Measurements from ENCODE around the gene GPX8.
A peak's percentile ranks its signal among the peaks of the same experiment; 100 is the strongest.

The GPX8 gene

GRCh38 chr5:55159763-55160492, at the start of gene GPX8:
TSS of gene GPX8 (plus strand) at chr5:55160171. CDS start at chr5:55160193, 22 bp downstream.
- peak; percentile 67 for DNase-seq

DNA sequence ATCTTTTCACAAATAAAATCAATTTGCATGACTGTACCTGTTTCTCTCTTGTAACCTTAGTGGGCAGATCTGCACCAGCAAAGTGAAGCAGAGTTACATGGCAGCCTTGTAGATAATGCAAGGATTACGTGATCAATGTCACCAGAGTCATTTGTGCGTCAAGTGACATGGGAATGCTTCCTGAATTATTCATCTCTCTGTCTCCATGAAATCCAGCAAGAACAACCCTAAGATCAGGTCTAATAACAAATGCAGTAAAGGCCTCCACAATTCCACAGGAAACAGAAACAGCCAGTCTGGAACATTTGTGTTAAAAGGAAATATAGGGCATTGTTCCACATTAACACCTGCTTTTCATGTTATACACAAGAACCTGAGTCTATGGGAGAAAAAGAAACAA, 49.8 kb upstream of the GPX8 start:
- no peak for DNase-seq

- no peak for DNase-seq
Measured at GRCh38 chr5:55113327-55113726, 46.6 kb upstream of the GPX8 start.

DNA sequence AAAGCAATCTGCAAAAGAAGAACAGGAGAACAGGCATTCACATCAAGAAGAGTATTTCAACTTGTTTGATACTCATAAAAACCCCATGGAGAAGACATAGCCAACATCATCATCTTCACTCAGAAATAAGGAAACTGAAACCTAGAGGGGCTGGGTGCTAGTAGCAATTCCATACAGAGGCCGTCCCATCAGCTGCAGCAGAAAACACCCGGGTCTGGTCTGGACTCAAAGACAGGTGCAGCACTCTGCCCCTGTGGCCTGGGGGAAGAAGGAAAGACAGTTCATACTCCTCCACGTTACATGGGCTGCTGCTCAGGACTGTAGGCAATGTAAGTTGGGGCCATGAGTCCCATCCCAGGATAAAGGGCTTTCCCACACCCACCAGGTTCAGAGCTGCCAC, 45.9 kb upstream of the GPX8 start:
- no peak for DNase-seq

GRCh38 chr5:55123365-55123764, 36.6 kb upstream of the GPX8 start:
- no peak for DNase-seq

DNA sequence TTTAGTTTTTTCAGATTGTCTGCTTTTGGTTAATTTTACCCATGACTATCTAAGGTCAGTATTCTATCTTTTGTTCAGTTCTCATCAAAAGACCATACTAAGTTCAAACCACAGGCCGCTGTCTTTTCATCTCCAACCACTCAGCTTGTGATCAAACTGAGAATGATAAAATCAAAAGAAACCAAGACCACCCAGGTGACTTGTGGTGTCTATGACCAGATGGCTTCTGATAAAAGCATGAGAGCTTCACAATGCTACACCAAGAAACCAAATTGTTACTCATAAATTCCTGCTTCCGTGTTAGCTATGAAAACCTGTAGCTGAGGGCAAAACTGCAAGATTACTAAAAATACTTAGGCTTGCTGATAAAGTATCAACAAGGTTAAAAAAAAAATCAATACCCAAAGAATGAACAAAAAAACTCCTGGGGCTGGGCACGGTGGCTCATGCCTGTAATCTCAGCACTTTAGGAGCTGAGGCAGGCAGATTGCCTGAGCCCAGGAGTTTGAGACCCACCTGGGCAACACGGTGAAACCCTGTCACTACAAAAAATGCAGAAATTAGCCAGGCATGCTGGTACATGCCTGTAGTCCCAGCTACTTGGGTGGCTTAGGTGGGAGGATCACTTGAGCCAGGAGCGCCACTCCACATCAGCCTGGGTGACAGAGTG, 25.8 kb upstream of the GPX8 start:
- DNase-seq: no peak

- no peak for DNase-seq
Measured at GRCh38 chr5:55136521-55136920, 23.4 kb upstream of the GPX8 start.

DNA sequence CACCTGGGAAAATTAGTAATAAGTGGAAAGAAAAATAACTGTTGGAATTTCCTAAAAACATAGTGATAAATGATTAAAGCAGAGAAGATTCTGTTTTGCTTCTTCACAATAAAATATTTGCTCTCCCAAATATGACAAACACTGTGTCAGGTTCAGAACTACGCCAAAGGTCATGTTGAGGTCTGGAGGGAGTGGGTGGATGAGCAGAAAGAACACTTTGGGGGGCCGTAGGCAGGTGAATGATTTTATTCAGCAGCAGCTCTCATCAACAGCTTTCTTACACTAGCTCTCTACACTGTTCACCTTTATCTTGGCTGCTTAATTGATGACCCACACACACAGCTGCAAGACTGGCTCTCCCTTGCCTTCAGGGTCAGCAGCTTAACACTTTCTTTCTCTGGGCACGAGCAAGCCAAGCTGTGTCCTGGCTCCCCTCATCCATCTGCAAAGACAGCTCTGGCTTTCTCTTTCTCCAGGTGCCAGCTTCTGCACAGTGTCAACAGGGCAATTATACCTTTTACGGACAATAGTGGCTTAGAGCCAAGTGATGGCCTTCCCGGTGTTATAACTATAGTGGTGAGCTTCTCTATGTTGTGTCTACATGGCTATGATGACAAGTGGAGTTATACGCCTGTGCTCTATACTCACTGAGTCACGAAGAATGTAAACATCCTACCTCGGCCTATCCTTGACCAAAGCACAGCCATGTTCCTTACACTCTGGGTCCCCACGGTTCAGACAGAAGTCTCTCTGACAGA, 18.9 kb upstream of the GPX8 start:
- no peak for DNase-seq

GRCh38 chr5:55141945-55142690, 17.9 kb upstream of the GPX8 start:
- DNase-seq: peak; percentile 19

GRCh38 chr5:55143624-55144023, 16.3 kb upstream of the GPX8 start:
- DNase-seq: no peak

- no peak for DNase-seq
Measured at GRCh38 chr5:55146080-55146479, 13.9 kb upstream of the GPX8 start.

DNA sequence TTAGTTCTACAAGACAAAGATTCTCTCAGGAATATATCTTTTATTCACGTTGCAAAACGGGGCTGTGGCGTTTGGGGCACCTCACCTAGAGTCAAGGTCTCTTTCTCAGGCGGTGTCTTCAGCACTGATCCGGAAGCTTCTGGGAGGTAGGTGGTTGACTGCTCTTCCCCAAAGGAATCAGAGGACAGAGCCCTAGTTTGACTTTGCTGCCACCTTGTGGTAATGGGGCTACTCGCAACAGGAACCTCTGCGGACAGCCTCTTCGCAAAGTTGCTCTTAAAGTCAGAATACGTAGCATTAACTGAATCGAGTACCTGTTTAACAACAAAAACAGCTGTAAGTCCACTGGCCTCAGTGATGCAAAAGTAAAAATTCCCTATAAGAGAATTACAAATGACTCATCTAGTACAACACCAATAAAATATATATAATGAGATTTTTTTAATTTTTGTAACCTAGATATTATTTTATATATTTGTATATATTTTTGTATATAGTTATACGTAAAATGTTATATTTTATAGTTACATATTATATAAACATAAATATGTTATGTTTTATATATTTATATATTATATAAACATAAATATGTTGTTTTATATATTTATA, 13.3 kb upstream of the GPX8 start:
- DNase-seq: peak; percentile 89

GRCh38 chr5:55149308-55149795, 10.6 kb upstream of the GPX8 start:
- no peak for DNase-seq

DNA sequence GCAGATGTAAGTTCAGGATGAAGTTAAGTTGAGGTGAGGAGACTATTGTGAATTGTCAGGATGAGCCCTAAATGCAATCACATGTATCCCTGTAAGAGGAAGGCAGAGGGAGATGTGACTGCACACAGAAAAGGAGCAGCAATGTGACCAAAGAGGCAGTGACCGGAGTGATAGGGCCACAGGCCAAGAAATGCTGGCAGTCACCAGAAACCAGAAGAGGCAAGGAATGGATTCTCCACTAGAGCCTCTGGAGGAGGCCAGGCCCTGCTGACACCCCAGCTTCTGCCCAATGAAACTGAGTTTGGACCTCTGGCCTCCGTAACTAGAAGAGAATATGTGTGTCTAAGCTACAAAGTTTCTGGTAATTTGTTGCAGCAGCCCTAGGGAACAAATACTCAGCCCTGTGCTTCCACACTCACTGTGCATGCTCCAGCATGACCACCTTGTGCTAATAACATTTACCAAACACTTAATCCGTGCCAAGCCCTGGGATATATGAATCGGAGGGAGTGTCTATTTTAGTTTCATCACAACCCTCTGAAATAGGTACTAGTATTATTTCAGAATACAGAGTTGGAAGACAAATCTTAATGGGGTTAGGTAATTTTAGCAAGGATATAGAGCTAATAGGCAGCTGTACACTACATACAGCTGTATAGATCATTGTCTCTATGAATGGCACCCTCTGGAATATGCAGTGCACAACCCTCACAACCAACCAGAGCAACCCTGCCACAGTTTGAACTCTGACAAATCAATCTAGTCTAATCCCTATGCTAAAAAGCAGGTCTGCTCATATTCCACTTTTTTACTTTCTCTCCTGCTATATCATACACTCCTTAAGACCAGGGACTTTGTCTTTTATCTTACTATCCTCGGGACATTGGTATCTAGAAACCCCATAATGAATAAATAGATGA, 7.8 kb upstream of the GPX8 start:
- no peak for DNase-seq

DNA sequence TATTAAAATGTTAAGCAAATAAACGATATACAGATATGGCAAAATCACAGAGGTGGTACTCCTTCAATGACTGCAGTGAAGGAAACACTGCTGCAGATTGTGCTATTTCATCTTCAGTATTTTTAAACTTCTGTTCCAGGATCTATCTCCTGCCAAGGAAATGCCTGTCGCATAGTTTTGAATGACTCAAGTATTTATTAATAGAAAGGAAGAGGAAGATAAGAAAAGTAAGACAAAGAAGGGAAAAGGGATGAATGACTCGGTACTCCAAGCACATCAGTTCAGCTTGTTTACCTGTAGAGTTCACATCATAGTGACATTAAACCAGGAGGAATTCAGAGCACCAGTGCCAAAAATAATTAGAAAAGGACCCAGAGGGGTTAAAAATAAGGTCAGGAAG, 5.1 kb upstream of the GPX8 start:
- DNase-seq: no peak

- no peak for DNase-seq
Measured at GRCh38 chr5:55160493-55161209, 680 bp downstream of the GPX8 start.

DNA sequence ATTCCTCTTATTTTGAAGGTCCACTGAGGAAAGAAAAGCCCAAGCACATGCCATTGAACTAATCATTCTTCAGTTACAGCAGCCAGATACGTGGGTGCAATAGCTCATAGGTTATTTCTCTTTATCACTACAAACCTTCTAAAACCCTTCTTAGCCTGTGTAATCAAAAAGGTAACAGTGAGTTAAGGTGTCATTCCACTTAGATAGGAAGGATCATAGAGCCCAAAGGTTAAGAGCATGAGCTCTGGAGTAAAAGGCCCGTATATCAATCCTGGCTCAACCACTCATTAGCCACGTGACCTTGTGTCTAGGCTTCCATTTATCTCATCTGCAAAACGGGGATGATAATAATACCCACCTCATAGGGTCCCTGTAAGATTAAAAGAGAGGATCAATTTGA, 2.7 kb downstream of the GPX8 start:
- DNase-seq: no peak

DNA sequence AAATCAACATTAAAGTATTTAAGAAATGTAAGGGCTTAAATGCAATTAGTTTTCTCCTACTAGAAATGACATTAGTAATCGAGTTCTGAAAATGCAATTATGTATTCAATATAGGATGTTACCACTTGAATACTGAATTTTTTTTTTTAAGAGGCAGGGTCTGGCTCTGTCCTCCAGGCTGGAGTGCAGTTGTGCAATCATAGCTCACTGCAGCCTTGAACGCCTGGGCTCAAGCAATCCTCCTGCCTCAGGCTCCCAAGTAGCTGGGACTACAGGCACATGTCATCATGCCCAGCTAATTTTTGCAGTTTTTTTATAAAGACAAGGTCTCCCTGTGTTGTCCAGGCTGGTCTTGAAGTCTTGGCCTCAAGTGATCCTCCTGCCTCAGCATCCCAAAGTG, 11.5 kb downstream of the GPX8 start:
- no peak for DNase-seq

GRCh38 chr5:55172051-55172899, 12.3 kb downstream of the GPX8 start:
- peak; percentile 86 for DNase-seq

All from CD4-positive, alpha-beta T cell treated with Interleukin-21 for 1 hour (primary cell).